GM12873 (cell line): ENCODE data around the gene FHOD3.

Source experiments
- TF ChIP-seq, protein P1 (sequence below): IDR thresholded peaks from 2 replicates; pipeline ENCODE4 v1.5.1; 2012; ENCODE audit warnings: low read depth, mild to moderate bottlenecking, moderate library complexity, low read length, control low read depth; ENCODE audit not compliant: insufficient read depth; ENCODE audit errors: missing control alignments

Gene FHOD3

DNA sequence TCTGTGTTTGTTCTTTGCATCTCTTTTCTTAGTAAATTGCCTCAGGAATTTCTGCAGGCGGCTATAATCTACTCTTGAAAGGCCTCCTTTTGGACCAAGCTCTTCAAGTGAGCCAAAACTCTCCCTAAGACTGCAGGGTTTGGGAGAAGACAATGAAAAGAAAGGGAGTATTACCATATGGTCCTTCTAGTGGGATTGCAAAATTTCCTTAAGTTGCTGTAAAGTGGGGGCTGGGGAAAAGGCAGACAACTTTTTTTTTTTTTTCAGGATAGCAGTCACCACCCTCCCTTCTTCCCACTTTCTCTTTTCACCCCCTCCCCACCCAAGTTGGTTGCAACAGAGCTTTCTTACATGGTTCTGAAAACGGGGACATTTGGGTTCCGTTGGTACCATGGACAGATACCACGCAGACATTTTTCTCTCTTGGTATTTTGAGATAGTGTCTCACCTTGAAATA, 183.7 kb downstream of the FHOD3 start:
- TF ChIP-seq, protein P1, sequence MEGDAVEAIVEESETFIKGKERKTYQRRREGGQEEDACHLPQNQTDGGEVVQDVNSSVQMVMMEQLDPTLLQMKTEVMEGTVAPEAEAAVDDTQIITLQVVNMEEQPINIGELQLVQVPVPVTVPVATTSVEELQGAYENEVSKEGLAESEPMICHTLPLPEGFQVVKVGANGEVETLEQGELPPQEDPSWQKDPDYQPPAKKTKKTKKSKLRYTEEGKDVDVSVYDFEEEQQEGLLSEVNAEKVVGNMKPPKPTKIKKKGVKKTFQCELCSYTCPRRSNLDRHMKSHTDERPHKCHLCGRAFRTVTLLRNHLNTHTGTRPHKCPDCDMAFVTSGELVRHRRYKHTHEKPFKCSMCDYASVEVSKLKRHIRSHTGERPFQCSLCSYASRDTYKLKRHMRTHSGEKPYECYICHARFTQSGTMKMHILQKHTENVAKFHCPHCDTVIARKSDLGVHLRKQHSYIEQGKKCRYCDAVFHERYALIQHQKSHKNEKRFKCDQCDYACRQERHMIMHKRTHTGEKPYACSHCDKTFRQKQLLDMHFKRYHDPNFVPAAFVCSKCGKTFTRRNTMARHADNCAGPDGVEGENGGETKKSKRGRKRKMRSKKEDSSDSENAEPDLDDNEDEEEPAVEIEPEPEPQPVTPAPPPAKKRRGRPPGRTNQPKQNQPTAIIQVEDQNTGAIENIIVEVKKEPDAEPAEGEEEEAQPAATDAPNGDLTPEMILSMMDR, result no peak

DNA sequence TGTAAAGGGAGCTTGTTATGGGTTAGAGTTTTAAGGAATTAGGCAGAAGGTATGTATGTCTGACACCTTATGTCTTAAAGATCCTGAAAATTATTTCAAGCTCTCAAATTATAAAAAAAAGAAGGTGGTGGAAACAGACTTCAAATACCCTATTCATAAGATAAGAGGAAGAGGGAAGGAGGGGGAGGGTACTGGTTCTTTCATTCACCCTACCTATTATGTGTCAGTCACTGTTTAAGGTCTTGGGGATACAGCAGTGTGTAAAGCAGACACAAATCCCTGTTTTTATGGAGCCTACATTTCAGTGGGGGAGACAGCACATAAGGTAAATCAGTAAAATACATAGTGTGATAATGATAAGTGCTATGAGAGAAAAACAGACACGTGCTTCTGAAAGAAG, 184.4 kb downstream of the FHOD3 start:
- TF ChIP-seq, protein P1, result no peak

DNA sequence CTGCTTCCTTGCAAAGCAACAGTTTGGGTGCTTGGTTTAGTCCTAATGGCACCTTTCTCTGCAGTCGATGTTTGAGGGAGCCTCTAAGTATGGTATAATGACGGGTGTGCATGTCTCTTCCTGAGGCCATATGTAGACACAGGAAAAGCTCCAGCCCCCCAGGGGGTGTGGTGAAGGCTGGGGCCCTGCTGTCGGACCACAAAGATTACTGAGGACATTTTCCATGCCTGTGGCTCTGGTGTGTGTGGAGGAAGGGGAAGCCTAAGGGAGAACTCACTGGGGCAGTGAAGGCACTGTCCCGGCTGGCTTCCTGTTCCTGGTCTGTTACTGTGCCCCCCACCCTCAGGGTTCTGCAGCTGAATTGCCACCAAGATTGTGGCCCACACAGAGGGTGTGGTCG, 187.1 kb downstream of the FHOD3 start:
- TF ChIP-seq, protein P1, result no peak

DNA sequence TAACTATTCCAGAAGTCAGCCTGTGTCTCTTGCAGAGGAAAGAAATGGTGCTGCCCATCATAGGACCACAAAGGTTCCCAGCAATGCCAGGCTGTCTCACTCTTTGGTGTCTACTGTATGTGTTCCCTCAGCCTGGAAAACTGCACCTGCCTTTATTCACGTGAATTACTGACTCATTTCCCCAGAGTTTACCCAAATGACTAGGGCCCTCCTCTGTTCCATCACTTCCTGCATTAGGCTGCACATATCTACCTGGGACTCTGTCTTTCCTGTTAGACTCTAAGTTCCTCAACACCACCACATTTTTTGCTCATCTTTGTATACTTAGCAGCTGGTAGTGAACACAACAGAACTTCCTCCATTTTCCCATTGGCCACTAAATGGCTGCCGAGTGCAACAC, 188.3 kb downstream of the FHOD3 start:
- TF ChIP-seq, protein P1, result no peak

DNA sequence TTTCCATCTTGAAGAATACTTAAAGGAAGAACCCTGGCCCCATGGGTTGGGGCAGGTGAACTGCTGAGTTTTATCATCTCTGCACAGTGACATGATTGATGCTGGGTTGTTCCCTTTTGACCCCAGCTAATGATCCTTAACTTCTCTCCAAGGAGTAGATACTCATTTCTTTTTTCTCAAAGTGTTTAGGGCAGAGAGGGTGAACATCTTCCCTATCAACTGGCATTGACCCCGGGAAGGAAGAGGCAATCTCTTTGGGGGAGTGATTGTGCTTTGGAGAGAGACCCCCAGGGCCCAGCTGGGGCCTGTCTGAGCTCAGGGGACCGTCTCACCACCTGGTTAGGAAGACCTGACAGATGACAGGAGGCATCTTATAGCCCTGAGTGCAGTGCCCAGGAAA, 190.6 kb downstream of the FHOD3 start:
- TF ChIP-seq, protein P1, result no peak

DNA sequence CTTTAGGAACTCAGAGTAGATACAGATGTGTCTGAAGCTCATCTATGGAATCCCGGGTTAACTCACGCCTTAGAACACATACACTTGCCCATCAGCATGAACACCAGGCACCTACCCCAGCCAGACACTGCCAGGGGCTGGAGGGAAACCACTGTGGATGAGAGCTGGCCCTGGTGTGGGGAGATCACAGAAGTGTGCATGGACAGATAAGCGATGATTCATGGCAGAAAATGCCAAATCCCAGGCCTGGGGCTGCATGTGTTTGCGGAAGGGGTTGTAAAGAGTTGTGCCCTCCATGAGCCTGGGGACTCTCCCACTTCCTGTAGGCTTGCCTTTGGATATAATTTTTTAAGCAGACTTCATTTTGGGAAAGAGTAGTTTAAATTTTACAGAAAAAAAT, 193.4 kb downstream of the FHOD3 start:
- TF ChIP-seq, protein P1, result no peak

DNA sequence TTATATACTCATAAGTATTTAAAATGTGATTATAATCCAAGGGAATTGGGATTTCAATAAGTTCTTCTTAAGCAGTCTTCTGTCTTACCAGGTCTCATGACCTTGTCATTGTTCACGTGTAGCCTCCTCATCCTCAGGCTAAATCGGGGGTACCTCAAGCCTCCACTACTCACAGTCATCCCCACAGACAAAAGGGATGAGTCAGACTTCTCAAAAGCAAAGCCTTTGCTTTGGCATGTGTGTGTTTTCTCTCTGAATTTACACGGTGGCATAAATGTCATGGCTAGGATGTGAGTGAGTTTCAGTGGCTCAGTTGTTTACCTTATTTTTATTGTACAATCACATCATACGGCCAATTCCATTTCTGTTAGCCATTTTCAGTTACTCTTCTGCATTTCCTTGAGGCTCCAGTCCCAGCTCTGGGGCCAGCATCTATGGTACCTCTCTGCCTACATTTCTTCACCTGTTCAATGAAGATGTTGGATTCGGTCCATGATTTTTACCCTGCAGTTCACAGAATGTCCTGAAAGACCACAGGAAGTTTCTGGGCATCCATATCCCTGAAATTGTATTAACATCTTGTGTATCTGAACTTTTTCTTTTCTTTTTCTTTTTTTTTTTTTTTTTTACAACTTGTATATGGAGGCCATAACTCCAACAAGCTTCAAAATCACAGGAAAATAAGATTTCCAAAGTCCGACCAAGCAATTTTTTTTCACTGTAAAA, 195.3 kb downstream of the FHOD3 start:
- TF ChIP-seq, protein P1, result no peak
